ENCODE results near the gene TXNRD2.

TXNRD2 gene

GRCh38 chr22:19941365-19942082, at the start of gene TXNRD2, which contains the start of gene COMT:
TSS of gene TXNRD2 (minus strand) at chr22:19941818. CDS start at chr22:19941803, 15 bp downstream.
TSS of gene COMT (plus strand) at chr22:19941772. CDS start at chr22:19962527, 20,755 bp downstream.
- peak; percentile 92 for DNase-seq (ENCODE audit: low spot score)

GRCh38 chr22:19991395-19991644, 49.7 kb upstream of the TXNRD2 start:
- DNase-seq (ENCODE audit: low spot score), result no peak

DNA sequence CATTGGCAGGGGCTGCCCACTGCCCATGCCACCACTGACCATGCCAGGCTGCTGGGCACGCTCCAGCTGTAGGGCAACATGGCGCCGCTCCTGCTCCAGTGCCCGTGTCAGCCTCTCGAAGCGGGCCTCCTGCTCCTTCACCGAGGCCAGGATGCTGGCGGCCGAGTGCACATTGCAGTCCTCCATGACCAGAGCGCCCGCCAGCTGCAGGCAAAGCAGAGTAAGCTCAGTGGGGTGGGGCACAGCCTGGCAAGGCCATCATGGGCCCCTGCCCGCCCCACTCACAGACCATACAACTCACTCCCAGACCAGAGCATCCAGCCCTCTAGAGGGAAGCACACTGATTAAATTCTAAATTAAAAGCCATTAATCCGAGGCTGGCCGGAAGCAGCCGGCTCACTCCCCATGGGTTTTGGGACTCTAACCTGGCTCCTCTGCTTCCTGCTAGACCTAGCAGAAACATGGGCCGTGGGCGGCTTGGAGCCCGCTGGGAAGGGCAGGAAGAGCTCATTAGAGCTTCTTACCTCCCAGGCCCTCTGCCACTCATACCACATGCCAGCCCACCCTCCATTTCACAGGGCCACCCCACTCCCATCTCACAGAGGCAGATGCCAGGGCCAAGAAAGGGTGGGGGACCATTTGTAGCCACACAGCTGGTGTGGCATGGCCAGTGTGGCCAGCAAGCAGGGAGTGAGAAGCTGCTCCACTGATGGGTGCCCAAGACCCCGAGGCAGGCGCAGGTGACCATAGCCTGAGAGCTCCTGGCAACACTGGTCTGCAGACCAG, 49.2 kb upstream of the TXNRD2 start:
- no peak for DNase-seq (ENCODE audit: low spot score)

GRCh38 chr22:19990188-19990587, 48.6 kb upstream of the TXNRD2 start:
- no peak for DNase-seq (ENCODE audit: low spot score)

DNA sequence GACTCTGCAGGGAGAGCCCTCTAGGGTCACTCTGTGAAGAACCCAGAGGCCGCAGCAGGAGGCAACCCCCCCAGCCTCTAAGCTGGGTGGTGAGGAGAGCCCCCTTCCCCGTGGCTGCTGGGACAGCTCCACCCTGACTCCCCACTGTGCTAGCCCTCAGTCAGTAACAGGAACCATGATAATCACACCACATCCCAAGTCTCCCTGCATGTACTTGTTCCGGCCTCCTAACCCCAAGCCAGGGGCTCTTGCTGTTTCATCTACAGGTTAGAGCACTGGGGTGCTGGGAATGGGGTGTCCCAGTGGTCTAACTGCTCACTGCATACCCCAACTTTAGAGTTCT, 48.1 kb upstream of the TXNRD2 start:
- DNase-seq (ENCODE audit: low spot score), result no peak

DNA sequence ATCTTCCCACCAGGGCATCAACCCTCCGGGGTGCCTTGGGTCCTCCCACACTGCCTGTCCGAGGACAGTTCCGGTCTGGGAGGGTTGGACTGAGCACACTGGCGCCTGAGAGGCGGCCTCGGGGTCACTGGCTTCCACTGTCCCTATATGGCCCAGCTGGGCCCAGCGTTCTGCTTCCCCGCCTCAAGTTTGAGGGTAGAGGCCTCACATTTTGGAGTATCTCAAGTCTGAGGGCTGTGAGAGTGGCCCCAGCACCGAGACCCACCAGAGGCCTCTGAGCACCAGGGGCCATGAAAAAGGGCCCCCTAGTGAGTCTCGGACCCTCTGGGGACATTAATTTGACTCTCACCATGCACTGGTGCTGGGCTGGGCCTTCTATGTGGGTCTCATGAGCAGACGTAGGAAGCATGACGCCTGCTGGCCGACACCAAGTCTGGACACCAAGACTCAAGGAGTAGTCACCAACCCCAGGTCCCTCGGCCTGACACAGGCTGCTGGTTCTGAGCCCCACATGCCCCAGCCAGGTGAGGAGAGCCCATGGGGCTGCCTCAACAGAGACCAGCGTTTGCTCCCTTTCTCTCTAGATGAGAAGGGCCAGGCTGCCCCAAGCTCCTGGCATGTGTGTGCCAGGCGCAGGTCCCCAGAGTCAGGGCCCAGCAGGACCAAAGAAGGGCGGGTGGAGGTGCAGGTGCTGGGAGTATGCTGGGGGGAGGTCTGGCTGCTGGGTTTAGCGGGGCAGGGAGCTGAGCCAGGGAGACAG, 47.5 kb upstream of the TXNRD2 start:
- DNase-seq (ENCODE audit: low spot score), result no peak

DNA sequence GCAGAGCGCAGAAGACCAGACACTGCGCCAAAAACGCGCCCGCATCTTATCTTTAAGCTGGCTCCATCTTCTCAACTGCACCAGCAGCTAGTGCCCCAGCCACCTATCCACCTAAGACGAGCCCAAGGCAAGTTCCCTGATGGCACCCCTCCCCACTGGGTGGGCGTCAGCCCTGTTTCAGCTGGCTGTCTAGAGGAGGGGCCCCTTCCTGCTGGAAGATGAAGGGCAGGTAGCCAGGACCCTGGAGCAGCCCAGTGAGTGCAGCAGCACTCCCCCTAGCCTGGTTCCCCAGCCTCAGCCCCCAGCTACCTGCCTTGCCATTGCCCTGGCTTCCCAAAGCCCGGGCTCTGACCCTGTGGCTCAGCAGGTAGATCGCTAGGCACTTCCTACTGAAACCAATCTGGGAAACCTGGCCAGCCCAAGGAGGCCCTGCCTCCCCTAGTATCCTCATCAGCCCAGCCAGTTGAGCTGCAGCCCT, 46.8 kb upstream of the TXNRD2 start:
- no peak for DNase-seq (ENCODE audit: low spot score)

DNA sequence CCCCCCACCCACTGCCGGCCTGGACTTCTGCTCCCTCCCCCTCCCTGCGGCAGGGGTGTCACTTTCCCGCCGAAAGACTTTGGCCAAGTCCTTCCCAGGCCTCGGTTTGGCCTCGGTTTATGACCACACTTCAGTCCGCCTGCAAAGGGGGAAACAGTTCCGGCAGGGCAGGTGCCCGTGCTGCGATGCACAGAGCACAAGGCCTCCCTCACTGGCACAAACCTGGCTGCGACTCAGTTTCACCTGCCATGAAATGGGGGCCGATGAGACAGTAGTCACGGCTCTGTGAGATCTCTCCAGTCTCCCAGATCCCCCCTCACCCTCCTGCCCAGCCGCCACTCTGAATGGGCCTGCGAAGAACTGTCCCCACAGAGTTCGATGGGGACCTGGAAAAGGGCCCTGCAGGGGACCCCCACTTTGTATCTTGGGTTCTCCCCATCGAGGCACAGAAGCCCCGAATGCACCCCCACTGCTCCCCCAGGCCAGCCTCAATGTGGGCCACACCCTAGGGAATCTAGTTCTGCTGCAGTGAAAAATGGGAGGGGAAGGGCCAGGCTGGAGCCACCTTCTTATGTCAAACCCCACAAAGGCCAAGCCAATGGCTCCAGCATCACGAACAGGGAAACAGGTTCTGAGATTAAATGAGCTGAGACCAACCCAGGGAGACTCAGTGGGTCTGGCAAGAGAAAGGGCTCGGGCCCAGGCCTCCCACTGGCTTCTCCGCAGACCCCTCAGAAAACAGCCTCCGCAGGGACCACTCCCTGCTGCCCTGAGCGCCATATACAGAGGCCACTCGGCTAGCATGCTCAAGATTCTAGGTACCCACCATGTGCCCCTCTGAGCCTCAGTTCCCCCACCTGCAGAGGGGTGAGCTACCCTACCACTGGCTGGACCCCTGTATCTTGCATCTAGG, 46.0 kb upstream of the TXNRD2 start:
- DNase-seq (ENCODE audit: low spot score), result no peak

GRCh38 chr22:19986410-19987341, 45.1 kb upstream of the TXNRD2 start:
- peak; percentile 85 for DNase-seq (ENCODE audit: low spot score)

DNA sequence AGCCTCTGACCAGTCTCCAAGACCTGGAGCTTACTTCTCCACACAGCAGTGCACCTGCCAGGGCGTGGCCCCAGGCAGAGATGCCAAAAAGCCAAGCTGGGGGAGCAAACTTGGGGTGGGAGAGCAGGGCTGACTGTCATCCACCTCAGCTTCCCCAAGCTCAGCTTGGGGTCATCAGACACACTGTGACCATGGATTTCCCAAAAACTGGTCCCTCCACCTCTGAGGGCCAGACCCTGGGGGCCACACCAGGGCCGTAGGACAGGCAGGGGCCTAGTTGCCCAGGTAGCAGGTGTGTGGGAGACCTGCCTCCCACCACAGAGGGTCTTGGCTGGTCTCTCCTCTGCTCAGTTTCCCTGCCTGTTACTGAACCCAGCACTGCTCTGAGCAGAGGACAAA, 44.4 kb upstream of the TXNRD2 start:
- no peak for DNase-seq (ENCODE audit: low spot score)

DNA sequence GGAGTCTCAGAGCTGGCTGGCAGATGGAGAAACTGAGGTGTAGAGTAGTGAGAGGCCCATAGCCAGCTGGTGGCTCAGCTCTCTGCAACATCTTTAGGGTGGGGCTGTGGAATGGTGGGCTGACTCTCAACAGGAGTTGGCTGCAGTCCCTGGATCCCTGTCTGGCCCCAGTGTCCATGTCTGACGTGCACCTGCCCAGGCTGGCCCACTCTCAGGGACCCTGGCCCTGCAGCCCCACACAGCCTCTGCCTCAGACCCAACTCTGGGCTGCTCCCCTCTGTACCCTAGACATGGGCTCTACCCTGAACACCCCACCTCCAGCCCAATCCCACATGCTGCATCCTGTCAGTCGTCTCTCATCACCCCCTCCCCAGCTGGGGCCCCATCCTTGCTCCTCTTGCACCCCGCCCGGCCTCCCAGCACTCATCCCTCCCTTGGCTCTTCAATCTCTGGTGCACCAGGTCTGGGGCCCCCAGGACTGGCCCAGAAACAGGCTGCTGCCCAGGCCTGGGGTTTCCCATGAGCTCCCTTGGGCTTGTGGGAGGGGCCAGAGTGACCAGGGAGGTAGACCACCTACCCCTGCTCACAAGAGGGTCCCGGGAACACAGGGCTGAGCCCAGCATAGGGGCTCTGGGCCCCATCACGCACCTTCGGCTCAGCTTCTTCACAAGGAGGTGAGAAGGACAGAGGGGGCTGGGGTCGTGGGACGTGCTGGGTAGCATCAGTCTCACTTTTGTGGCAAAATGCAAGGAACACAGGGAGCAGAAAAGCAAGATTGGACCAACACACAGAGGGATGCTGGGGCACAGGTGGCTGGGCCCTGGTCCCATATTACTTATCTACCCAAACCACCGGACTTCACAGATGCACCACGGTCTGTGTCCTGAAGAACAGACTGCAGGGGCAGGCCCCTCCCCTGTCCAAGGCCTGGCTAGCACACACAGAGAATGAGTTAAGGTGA, 43.5 kb upstream of the TXNRD2 start:
- no peak for DNase-seq (ENCODE audit: low spot score)

GRCh38 chr22:19984201-19984753, 42.7 kb upstream of the TXNRD2 start:
- no peak for DNase-seq (ENCODE audit: low spot score)

DNA sequence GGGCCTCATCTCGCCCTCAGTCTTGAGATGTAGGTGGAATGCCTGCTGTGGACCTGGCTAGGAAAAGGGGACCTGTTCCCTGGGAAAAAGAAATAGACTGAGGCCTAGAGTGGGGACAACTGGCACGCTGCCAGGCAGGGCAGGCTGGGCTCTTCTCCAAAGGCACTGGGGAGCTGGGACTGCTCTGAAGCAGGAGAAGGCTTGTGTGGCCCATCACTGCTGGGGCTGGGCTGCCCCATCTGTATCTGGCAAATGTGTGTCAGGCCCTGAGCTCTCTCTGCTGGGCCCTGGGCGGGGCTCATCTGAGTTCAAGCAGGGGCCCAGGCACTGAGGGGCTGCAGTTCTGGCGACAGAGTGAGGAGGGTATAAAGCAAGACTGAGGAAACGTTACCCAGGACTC, 42.1 kb upstream of the TXNRD2 start:
- DNase-seq (ENCODE audit: low spot score), result no peak

DNA sequence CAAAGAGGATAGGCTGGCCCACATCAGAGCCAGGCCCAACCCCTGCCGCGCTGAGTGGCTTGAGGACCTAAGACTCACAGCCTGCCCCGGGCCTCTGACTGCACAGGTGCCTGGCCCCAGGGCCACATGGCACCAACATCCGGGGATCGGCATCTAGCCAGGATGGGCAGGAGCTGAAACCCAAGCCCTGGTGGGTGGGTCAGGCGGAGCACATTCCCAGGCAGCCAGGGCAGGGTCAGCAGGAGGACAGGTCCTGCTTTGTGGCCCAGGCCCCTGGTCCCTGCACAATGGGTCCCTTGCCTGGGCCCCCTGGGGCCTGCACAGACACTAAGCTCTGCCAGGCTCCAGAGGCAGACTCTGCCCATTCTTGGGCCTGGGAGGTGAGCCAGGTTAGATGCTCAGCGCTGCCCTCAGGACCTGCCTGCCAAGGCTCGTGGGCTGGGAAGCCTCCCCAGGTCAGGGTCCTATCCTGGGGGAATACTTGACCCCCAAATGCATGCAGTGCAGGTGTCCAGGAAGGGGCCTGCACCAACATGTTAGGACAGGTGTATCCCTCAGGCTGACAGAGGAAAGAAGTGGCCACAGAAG, 41.5 kb upstream of the TXNRD2 start:
- DNase-seq (ENCODE audit: low spot score), result no peak

- no peak for DNase-seq (ENCODE audit: low spot score)
Observed at GRCh38 chr22:19981961-19982920, 40.6 kb upstream of the TXNRD2 start.

DNA sequence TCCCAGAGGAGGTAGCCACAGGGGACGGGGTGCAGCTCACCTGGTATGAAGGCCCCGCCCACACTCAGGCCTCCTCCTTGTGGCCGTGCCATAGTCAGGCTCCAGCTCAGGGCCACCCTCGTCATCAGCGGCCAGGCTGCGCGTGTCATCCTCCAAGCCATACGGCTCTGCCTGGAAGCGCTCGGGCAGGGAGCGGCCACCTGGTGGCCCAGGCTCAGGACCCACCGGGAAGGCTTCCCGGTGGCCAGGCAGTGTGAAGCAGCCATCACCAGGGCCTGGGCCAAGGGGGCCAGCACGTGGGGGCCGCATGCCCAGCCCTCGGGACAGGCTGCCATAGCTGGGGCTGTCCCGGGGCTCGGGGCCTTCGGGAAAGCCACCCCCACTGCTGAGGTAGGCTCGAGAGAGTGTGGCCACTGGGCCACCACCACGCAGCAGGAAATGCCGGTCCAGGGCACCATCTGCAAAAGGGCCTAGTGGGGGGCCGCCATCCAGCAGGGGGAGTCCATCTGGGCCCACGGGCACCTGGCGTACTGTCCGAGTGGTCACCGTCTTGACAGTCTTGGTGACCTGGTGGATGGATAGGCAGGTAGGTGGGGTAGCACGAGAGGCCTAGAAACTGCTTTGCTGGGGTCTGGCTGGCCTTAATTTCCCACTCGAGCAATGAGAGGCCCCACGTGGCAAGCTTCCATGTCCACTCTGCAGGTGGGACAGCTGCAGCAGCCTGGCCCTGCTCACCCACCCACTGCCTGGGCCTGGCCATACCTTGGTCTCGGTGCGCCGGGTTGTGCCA, 39.7 kb upstream of the TXNRD2 start:
- no peak for DNase-seq (ENCODE audit: low spot score)

DNA sequence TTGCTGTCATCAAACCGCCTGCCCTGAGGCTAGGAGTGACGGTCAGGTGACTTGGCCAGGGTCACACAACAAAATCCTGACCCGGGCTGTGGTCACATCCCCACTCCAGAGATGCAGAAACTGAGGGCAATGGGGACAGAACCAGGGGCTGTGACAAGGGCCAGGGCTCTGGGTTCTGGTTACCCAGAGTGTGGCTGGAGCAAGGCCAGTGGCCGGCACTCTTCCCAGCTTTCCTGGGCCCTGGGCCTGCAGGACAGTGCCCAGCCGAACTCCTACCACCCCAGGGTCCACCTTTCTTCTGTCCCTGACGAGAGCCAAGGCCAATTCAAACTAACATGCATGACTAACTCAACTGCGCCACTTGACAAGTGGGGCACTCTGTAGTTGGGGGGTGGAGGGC, 39.1 kb upstream of the TXNRD2 start:
- DNase-seq (ENCODE audit: low spot score), result no peak
